ENCODE results near the gene ZKSCAN5.

GRCh38 chr7:99553039-99553438 is 48.6 kb downstream of the ZKSCAN5 start:
- TF ChIP-seq, protein P1, sequence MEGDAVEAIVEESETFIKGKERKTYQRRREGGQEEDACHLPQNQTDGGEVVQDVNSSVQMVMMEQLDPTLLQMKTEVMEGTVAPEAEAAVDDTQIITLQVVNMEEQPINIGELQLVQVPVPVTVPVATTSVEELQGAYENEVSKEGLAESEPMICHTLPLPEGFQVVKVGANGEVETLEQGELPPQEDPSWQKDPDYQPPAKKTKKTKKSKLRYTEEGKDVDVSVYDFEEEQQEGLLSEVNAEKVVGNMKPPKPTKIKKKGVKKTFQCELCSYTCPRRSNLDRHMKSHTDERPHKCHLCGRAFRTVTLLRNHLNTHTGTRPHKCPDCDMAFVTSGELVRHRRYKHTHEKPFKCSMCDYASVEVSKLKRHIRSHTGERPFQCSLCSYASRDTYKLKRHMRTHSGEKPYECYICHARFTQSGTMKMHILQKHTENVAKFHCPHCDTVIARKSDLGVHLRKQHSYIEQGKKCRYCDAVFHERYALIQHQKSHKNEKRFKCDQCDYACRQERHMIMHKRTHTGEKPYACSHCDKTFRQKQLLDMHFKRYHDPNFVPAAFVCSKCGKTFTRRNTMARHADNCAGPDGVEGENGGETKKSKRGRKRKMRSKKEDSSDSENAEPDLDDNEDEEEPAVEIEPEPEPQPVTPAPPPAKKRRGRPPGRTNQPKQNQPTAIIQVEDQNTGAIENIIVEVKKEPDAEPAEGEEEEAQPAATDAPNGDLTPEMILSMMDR (conservative IDR thresholded peaks at IDR 0.05) = no peak
- no peak for TF ChIP-seq EZH2 (IDR thresholded peaks at IDR 0.05; ENCODE audit: low read depth)
